Left lung (tissue), 10 donors: Measurements from ENCODE around the gene DTX1. TPM values are rescaled to one million over a fixed set of nuclear protein-coding genes. Genes with fewer than 3 reads are reported as not detected.

Source experiments
- ATAC-seq: fragments of 200-7000 bp; cut with Tn5 transposase; one replicate; pipeline ENCODE4 v1.9.1; 2020; ENCODE audit warnings: moderate library complexity
- DNase-seq, 4 donors: peaks; one replicate each; pipeline ENCODE4 v3.0.0-alpha.2; 2013 to 2020
- H3K27ac ChIP-seq, 2 donors: fragments of 200-600 bp; sonication (generic) in 1 of 2; one replicate each; pipeline versions ENCODE4 v1.5.0 to v1.8.0; 2020 to 2021
- H3K27me3 ChIP-seq, 2 donors: fragments of 200-600 bp; sonication (generic) in 1 of 2; one replicate each; pipeline versions ENCODE4 v1.5.0 to v1.8.0; 2020 to 2021
- H3K36me3 ChIP-seq, 2 donors: fragments of 200-600 bp; sonication (generic) in 1 of 2; one replicate each; pipeline versions ENCODE4 v1.5.0 to v1.8.0; 2020 to 2021
- H3K4me1 ChIP-seq, 2 donors: fragments of 200-600 bp; one replicate each; pipeline ENCODE4 v1.8.0; 2021
- H3K4me3 ChIP-seq, 2 donors: fragments of 200-600 bp; sonication (generic) in 1 of 2; one replicate each; pipeline versions ENCODE4 v1.5.0 to v1.8.0; 2020 to 2021; ENCODE audit warnings: mild to moderate bottlenecking in 1 of 2
- H3K9me3 ChIP-seq, 2 donors: fragments of 200-600 bp; sonication (generic) in 1 of 2; one replicate each; pipeline versions ENCODE4 v1.5.0 to v1.8.0; 2020 to 2021
- CTCF ChIP-seq, 2 donors: fragments of 200-600 bp; sonication (generic) in 1 of 2; IDR thresholded peaks; one replicate each; pipeline versions ENCODE4 v1.5.0 to v1.8.0; 2021; ENCODE audit warnings: antibody characterized with exemption in 2 of 2
- intact Hi-C, 2 donors: fragments of 100-400 bp; cut with DNase I; formaldehyde crosslinking; loops; one replicate each; pipeline versions ENCODE4 v1.11.2 to v1.14.2; 2022
- polyA plus RNA-seq, 6 donors: library from polyadenylated mRNA; unstranded; fragments of 120-200 nt; gene quantifications; one replicate each; pipeline ENCODE4 v1.2.1, GENCODE V29; 2013; ENCODE audit not compliant: insufficient read length in 6 of 6
- total RNA-seq, 2 donors: library from RNA; stranded (reverse); fragmentation: NEBNext Ultra II Directional; extraction: Animal tissue kit (Norgen Biotek cat#: 25700); gene quantifications; one replicate each; pipeline ENCODE4 v1.2.1, GENCODE V29; 2021
- donor health status: DM: no; HTN: yes; CAD: no.
- donor health status: DM: no; HTN: no; CAD: no.

The DTX1 gene
- total and polyA plus RNA-seq, 8 donors = 0.70 to 6.3 (median 4.3) TPM

- Histone ChIP-seq H3K27me3 (peaks cover 0 to 21% of the 10 kb centered on the region in 2 donors), H3K36me3 (no peaks in the 10 kb centered on the region), H3K4me1 (no peaks in the 10 kb centered on the region), H3K9me3 (no peaks in the 10 kb centered on the region), H3K4me3 (no peak overlapping the region), H3K27ac (no peak overlapping the region)
- ATAC-seq (no peak), DNase-seq (no peak)
- intact Hi-C loops = no loop called here
- no peak for TF ChIP-seq CTCF (IDR thresholded peaks at IDR 0.05)
Measured at GRCh38 chr12:113071135-113072112, 14.9 kb downstream of the DTX1 start.

- intact Hi-C loops = no loop called here
- Histone ChIP-seq H3K9me3 (no peaks in the 10 kb centered on the region), H3K36me3 (no peaks in the 10 kb centered on the region), H3K4me1 (no peaks in the 10 kb centered on the region), H3K4me3 (no peak overlapping the region), H3K27me3 (peaks cover 6 to 28% of the 10 kb centered on the region in 2 donors), H3K27ac (no peak overlapping the region)
- DNase-seq (no peak), ATAC-seq (no peak)
- no peak for TF ChIP-seq CTCF (IDR thresholded peaks at IDR 0.05)
Measured at GRCh38 chr12:113072136-113072535, 15.6 kb downstream of the DTX1 start.

- Histone ChIP-seq H3K36me3 (no peaks in the 10 kb centered on the region), H3K4me1 (no peaks in the 10 kb centered on the region), H3K27me3 (peaks cover 18 to 43% of the 10 kb centered on the region in 2 donors), H3K27ac (no peak overlapping the region), H3K4me3 (no peak overlapping the region), H3K9me3 (no peaks in the 10 kb centered on the region)
- no peak for ATAC-seq
- DNase-seq = no peak
- TF ChIP-seq CTCF (IDR thresholded peaks at IDR 0.05) = no peak
- intact Hi-C loops = no loop called here
Measured at GRCh38 chr12:113073586-113073985, 17.1 kb downstream of the DTX1 start.

GRCh38 chr12:113075137-113075683 lies 18.7 kb downstream of the DTX1 start:
- TF ChIP-seq CTCF (IDR thresholded peaks at IDR 0.05) = no peak
- Histone ChIP-seq H3K36me3 (no peaks in the 10 kb centered on the region), H3K27me3 (peaks cover 22 to 59% of the 10 kb centered on the region in 2 donors), H3K4me1 (no peaks in the 10 kb centered on the region), H3K4me3 (no peak overlapping the region), H3K9me3 (no peaks in the 10 kb centered on the region), H3K27ac (no peak overlapping the region)
- ATAC-seq (no peak), DNase-seq (no peak)
- intact Hi-C loops = no loop called here
